Left lobe of liver (tissue), 2 donors: ENCODE results near the gene NCOA7. TPM values are rescaled to one million over a fixed set of nuclear protein-coding genes. Genes with fewer than 3 reads are reported as not detected.
A peak's percentile ranks its signal among the peaks of the same experiment; 100 is the strongest.
"Not testable (repeated sequence)": the region's sequence is repeated elsewhere in the genome, so short reads cannot be mapped to it uniquely, and the experiment has no call there.

ENCODE experiments used
- ATAC-seq: fragments of 200-7000 bp; cut with Tn5 transposase; one replicate; pipeline ENCODE4 v1.9.1; 2020; ENCODE audit warnings: mild to moderate bottlenecking, moderate library complexity
- DNase-seq: peaks from one replicate; pipeline ENCODE4 v3.0.0-alpha.2; 2020; ENCODE audit warnings: low spot score
- total RNA-seq: library from RNA; stranded (reverse); gene quantifications from one replicate; pipeline ENCODE4 v1.2.1, GENCODE V29; 2021
- donor health status: DM: no; HTN: no; CAD: no; lungs with moderate emphysema.
- donor health status: DM: no; HTN: yes; CAD: no.

The NCOA7 gene
- total RNA-seq, 1 donor from 2014 or later = 12.4 TPM

GRCh38 chr6:125944434-125944816 is 153.7 kb downstream of the NCOA7 start:
- peak; percentile 90 for ATAC-seq
- DNase-seq = peak; percentile 85

- ATAC-seq (no peak), DNase-seq (no peak)
Measured at GRCh38 chr6:125944896-125945295, 154.1 kb downstream of the NCOA7 start.

GRCh38 chr6:125945378-125946141 is 154.8 kb downstream of the NCOA7 start:
- ATAC-seq (peak; percentile 41), DNase-seq (no peak)

- ATAC-seq (no peak), DNase-seq (no peak)
Measured at GRCh38 chr6:125947615-125948014, 156.9 kb downstream of the NCOA7 start.

- ATAC-seq (no peak), DNase-seq (no peak)
Measured at GRCh38 chr6:125948455-125948854, 157.7 kb downstream of the NCOA7 start.

- no peak for DNase-seq
- no peak for ATAC-seq
Measured at GRCh38 chr6:125949069-125949468, 158.3 kb downstream of the NCOA7 start.

GRCh38 chr6:125950293-125950692 is 159.5 kb downstream of the NCOA7 start:
- DNase-seq (no peak), ATAC-seq (no peak)

GRCh38 chr6:125950716-125951115 is 160.0 kb downstream of the NCOA7 start:
- ATAC-seq, DNase-seq: not testable (repeated sequence)

GRCh38 chr6:125951323-125951722 is 160.6 kb downstream of the NCOA7 start:
- ATAC-seq (no peak), DNase-seq (no peak)

GRCh38 chr6:125952764-125953501 is 162.2 kb downstream of the NCOA7 start:
- DNase-seq = no peak
- no peak for ATAC-seq

GRCh38 chr6:125953502-125953875 is 162.7 kb downstream of the NCOA7 start:
- peak; percentile 27 for ATAC-seq
- DNase-seq = peak; percentile 49

- no peak for ATAC-seq
- no peak for DNase-seq
Measured at GRCh38 chr6:125954735-125955339, 164.1 kb downstream of the NCOA7 start.

- ATAC-seq (no peak), DNase-seq (no peak)
Measured at GRCh38 chr6:125955973-125956372, 165.2 kb downstream of the NCOA7 start.

- ATAC-seq (peak; percentile 91), DNase-seq (peak; percentile 98)
Measured at GRCh38 chr6:125956506-125957390, 166.0 kb downstream of the NCOA7 start, which contains the start of gene HINT3. HINT3 (plus strand) TSS chr6:125956770; CDS start chr6:125956978, 208 bp downstream.

- ATAC-seq (no peak), DNase-seq (no peak)
Measured at GRCh38 chr6:125957391-125957693, 166.6 kb downstream of the NCOA7 start.

- no peak for DNase-seq
- ATAC-seq = no peak
Measured at GRCh38 chr6:125957845-125958244, 167.1 kb downstream of the NCOA7 start.

GRCh38 chr6:125959041-125959440 is 168.3 kb downstream of the NCOA7 start:
- ATAC-seq = no peak
- no peak for DNase-seq

GRCh38 chr6:125961117-125961516 is 170.4 kb downstream of the NCOA7 start:
- ATAC-seq (no peak), DNase-seq (no peak)

- ATAC-seq = peak; percentile 74
- DNase-seq = peak; percentile 54
Measured at GRCh38 chr6:125962900-125963497, 172.2 kb downstream of the NCOA7 start.

- DNase-seq (no peak), ATAC-seq (no peak)
Measured at GRCh38 chr6:125963817-125964216, 173.1 kb downstream of the NCOA7 start.

GRCh38 chr6:125966569-125966968 is 175.8 kb downstream of the NCOA7 start:
- no peak for DNase-seq
- ATAC-seq = no peak
